GM08714 (cell line): ENCODE measurements around the gene RADX.
"Not testable (repeated sequence)": the region's sequence is repeated elsewhere in the genome, so short reads cannot be mapped to it uniquely, and the experiment has no call there.

Experiments used
- H3K4me3 ChIP-seq: fragments of 200-500 bp; sonication (Bioruptor generic); 2 replicates; pipeline ENCODE4 v1.5.1; 2014; ENCODE audit warnings: mild to moderate bottlenecking, low read length, inconsistent platforms
- ZNF274 ChIP-seq: IDR thresholded peaks from 2 replicates; pipeline ENCODE4 v1.6.1; 2012; ENCODE audit warnings: mild to moderate bottlenecking, low read depth, low read length

RADX gene

DNA sequence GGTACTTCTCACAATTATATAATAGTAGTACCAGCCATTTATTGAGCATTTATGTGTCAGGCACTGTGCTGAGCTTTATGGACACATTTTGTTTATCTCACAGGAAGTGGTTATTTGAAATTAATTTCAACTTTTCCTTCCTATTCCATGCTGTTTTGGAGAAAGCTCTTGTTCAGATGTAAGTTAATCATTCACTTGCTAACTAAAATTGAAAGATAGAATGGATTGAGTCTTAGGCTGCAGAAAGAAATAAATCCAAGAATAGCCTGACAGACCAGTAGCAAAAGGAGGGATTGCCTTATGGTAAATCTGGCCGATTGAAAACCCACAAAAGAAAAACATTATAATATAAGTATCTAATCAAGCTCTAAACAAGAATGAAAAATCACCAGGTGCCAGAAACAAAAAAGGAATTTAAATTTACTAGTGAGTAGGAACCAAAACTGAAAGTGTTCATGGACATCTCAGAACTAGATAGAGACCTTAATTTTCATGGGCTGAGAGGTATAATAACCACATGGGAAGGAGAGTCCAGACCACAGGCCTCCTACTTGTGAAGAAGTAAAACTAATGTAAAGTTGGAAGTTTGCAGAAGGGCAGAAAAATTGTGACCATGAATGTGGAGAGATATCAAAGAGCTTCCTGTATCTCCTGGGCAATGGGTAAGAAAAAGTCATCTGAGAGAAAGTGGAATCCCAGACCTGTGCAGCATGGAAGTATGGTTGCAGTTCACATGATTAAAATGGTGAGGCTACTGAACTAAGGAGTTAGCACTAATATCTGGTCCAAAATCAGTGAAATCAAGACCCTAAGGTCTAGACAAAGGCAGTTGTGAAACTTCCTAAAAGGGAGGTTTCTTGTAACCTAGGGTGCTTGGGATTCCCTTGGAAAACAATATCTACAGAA lies 38.0 kb downstream of the RADX start:
- TF ChIP-seq ZNF274: no peak
- H3K4me3 ChIP-seq: no peak overlapping the region

DNA sequence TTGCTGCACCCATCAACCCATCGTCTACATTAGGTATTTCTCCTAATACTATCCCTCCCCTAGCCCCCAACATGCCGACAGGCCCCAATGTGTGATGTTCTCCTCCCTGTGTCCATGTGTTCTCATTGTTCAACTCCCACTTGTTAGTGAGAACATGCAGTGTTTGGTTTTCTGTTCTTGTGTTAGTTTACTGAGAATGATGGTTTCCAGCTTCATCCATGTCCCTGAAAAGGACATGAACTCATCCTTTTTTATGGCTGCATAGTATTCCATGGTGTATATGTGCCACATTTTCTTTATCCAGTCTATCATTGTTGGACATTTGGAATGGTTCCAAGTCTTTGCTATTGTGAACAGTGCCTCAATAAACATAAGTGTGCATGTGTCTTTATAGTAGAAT lies 41.8 kb downstream of the RADX start:
- H3K4me3 ChIP-seq: not testable (repeated sequence)

DNA sequence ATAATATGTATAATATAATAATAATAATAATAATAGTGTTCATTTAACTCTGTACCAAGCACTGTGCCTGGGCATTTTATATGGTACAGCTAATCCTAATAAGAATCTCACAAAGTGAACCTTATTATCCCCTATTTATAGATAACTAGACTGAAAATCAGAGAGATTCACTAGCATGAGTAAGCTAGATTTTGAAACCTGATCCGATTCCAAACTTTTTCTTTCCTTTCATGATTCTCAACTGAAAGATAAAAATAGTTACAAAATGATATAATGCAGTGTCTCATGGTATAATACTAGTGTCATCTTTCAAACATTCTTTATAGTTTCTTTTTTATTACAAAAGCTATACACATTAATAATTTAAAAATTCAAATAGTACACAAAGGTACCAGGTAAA lies 58.9 kb downstream of the RADX start:
- TF ChIP-seq ZNF274: no peak
- H3K4me3 ChIP-seq: no peak overlapping the region

DNA sequence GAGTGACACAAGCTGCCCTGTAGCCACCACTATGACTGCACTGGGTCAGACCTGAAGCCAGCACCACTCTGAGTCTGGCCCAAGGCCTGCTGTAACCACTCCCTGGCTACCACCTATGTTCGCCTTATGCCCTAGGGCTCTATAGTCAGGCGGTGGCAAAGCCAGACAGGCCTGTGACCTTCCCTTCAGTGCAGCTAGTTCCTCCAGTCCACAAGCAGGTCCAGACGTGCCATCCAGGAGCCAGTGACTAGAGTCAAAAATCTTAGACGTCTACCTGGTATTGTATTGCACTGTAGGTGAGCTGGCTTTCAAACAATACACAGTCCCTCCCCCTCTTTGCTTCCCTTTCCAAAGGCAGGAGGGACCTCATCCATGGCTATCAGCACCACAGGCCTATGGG lies 60.7 kb downstream of the RADX start:
- no peak overlapping the region for H3K4me3 ChIP-seq
- no peak for TF ChIP-seq ZNF274

DNA sequence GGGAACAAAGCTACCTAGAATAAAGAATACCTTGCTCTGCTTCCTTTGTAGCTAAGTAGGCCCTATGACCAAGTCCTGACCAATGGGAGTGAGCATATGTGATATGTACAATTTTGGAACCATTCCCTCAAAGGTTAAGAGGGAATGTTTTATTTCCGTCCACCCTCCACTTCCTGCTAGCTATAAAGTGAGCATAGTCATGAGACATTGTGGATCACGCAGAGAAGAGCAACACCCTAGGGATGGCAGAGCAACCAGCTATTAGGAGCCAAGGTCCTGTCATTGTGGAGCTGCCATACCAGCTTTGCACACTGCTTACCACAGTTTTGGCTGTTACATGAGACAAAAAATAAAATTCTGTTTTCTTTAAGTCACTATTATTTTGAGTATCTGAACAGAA lies 68.9 kb downstream of the RADX start:
- no peak for TF ChIP-seq ZNF274
- no peak overlapping the region for H3K4me3 ChIP-seq

DNA sequence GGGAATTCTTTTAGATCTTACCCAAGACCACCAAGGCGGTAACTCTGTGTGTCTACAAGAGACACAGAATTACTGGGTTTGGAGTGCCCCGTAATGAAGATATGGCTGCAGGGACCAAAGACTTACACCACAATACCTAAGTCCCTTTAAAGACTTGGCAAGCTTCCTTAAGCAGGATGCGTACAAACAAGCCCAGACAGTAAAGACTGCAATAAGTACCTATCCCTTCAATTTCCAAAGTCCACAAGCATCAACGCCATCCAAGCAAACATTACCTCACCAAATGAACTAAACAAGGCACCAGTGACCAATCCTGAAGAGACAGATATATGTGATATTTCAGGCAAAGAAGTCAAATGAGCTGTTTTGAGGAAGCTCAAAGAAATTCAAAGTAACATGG lies 72.4 kb downstream of the RADX start:
- TF ChIP-seq ZNF274: no peak
- no peak overlapping the region for H3K4me3 ChIP-seq

DNA sequence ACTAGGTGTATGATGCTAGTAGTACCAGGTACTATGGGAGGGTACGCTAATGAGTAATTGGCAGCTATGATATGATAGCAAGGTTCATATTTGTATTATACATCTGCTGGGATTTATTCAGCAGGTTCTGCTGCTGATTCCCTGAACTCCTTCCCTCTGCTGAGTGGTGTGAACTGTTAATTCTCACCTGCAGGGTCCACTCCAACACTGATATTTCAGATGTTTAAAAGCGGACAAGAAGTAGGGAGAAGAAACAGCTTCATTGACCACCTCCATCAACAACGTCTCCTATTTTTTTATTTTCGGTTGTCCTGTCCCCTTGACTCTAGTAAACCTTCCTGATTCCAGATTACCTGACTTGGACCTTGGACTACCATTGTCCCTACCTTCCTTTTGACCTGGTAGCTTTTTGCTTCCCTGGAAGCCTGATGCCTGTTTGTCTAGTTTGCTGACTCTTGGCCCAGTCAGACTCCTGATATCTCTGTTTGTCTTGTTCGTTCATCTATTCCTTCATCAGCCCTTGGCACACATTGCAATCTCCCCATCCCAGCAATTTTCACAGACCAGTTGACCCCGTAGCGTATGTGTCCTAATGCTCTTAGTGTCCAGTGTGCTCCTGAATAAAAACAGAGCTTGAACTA lies 80.8 kb downstream of the RADX start:
- TF ChIP-seq ZNF274: no peak
- H3K4me3 ChIP-seq: no peak overlapping the region

DNA sequence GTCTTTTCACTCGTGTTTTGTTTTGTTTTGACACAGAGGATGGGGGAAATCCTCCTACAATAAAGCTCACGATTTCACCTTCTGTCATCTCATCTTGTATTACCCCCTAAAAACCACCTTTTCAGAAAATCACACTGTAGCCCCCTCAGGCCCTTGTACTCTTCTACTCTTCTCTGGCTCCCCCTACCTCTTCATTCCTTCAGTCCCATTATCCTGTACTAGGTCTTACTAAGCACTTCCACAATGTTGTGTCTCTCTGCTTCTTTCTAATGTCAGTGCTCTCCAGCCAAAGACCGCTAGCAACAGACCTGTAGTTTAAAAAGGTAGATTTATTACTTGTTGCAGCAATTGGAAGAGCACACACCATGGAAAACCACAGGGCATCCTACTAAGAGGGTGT lies 84.7 kb downstream of the RADX start:
- H3K4me3 ChIP-seq: no peak overlapping the region
- TF ChIP-seq ZNF274: no peak

DNA sequence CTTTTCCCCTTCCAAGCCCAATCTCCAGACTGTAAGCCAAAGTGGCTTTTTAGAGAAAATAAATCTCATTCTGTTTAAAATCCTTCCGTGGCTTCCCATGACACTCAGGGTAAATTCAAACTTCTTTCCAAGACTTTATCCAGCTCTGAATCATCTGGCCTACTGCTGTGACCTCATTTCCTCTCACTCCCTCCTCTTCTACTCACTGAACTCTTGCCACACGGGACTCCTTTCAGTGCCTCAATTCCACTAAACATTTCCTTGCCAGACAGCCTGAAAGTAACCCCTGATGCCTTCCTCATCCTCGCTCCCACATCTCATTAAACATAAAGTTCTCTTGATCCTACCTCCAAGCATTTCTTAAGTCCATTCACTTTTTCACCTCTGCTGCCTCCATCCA lies 86.9 kb downstream of the RADX start:
- no peak overlapping the region for H3K4me3 ChIP-seq
- TF ChIP-seq ZNF274: no peak

DNA sequence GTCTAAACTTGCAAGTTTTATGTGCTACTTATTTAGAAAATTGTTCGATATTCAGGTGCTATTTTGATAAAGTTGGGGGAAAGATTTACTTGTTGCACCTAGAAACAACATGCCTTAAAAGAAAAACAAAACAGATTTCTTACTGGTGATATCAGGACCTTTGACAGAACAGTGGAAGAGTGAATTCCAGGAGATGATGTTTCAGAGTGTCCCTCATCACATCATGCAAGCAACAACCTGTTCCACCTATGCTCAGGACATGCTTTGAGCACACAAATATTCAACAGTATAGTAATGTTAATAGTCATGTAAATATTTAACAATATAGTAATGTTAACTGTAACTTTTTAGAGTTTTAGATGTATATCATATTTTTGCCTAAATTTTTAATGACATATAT lies 90.9 kb downstream of the RADX start:
- TF ChIP-seq ZNF274: no peak
- no peak overlapping the region for H3K4me3 ChIP-seq

DNA sequence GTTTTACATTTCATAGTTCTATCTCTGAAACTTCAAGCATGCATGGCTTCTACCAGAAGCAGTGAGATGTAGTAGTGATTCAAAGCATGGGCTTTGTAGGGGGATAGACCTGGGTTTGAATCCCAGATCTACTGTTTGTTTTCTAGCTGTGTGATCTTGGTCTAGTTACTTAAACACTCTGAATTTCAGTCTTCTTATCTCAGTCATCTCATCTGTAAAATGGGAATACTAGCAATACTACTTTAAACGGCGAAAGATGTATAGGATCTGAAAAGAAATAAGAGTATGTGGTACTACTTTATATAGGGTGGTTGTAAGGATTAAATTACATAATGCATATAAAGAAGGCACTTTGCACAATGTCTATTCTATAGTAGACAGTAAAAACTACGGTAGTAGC lies 94.7 kb downstream of the RADX start:
- no peak for TF ChIP-seq ZNF274

DNA sequence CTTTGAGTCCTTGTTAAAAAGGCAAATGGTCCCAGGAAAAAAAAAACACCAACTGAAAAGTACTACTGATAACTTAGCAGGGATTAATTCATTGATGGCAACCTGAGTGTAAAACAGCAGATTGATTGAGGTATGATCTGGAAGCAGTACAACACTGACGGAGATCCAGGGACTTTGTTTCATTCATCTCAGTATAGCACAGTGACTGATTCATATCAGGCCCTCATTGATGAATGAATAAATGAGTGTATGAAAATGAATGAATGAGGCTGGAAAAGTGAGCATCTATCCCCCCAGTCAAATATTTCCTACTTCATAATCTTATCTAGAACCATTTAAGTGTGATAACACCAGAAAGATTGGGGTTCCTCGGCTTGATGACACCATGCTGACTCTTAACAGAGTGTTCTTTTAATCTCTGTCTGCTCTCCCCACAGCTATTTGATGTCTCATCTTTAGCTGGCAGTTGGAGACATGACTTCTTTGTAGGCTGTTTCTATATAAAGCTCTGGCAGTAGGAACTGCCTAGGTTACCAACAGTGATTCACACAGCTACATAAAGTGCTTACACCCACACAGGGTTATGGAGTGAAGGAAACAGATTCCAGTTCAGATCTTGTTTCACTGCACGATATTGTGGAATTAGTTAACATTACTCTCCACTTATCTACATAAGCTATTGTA lies 96.1 kb downstream of the RADX start:
- no peak for TF ChIP-seq ZNF274
- no peak overlapping the region for H3K4me3 ChIP-seq

More for the DNA sequence above, 94.7 kb downstream of the RADX start:
- no peak overlapping the region for H3K4me3 ChIP-seq

DNA sequence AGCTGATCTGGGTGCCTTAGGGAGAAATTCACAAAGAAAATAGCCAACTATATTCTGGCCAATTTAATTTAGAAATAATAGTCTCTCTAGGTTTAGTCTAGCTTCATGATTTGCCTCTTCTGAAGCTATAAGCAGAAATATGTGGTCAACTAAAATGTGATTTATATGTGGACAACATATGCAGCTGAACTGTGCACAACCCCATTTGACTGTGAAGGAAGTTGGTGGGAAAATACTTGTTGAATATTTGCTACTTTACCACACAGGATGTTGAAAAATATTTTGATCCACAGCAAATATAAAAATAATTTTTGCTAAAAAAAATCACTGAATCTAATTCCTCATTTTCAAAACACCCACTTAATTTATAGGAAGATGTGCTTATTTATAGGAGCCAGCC lies 99.0 kb downstream of the RADX start:
- no peak overlapping the region for H3K4me3 ChIP-seq
- no peak for TF ChIP-seq ZNF274

DNA sequence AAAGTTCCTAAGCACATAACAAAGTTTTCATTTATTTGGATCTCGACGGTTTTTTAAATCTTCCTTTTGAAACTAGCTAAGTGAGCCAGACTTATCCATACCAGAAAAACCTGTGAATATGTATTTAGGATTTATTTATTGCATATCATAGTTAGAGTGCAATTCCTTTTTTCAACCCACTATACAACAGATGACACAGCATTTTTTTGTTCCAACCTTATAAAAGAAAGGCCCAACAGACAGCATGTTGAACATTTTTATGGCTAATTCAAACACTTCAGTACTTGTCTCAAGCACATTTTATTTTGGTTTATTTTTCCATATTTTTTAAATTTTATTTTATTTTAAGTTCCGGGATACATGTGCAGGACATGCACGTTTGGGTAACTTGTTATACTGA lies 99.6 kb downstream of the RADX start:
- TF ChIP-seq ZNF274: no peak
- H3K4me3 ChIP-seq: no peak overlapping the region

DNA sequence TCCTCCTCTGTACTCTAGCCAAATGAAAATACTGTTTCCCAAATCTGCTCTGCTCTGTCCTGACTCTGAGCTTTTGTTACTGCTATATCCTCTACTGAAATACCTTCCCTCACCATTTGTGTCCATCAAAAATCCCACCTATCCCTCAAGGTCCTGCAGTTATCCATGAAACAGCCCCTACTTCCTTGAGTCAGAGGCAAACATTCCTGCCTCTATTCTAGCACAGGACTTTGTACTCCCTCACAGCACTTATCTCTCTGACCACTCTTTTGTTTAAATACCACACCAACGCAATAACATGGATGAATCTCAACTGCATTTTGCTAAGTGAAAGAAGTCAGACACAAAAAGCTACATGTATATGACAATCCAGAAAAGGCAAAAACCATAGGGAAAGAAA lies 104.2 kb downstream of the RADX start:
- no peak for TF ChIP-seq ZNF274
- no peak overlapping the region for H3K4me3 ChIP-seq
